ENCODE data around the gene HOXC4. TPM values are rescaled to one million over a fixed set of nuclear protein-coding genes. Genes with fewer than 3 reads are reported as not detected.
A peak's percentile ranks its signal among the peaks of the same experiment; 100 is the strongest.
"Not testable (repeated sequence)": the region's sequence is repeated elsewhere in the genome, so short reads cannot be mapped to it uniquely, and the experiment has no call there.

The HOXC4 gene
- total RNA-seq, 1 donor from 2014 or later: 0.89 TPM

DNA sequence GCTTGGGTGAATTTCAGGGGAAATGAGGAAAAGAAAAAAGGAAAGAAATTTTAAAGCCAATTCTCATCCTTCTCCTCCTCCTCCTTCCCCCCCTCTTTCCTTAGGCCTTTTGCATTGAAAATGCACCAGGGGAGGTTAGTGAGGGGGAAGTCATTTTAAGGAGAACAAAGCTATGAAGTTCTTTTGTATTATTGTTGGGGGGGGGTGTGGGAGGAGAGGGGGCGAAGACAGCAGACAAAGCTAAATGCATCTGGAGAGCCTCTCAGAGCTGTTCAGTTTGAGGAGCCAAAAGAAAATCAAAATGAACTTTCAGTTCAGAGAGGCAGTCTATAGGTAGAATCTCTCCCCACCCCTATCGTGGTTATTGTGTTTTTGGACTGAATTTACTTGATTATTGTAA, 1.9 kb downstream of the HOXC4 start:
- no peak for DNase-seq (ENCODE audit: low spot score)

DNA sequence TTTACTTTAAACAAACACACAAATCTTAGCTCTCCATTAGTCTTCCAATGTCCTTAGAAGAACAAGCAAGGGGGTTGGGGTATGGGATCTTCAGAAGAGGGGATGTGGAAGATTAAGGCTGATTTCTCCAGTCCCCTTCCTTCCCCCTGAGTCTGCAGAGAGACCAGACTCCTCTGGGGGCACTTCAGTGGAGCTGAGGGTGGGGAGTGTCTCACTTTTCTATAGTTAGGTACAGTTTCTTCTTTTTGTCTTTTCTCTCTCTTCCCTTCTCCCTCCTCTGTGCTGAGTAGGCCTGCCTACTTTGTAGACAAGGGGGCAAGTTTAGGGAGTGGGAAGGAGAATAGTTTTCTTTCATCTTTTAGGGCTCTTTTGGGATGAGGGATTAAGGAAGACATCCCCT, 2.5 kb downstream of the HOXC4 start:
- DNase-seq (ENCODE audit: low spot score): no peak

- DNase-seq (ENCODE audit: low spot score): no peak
Observed at GRCh38 chr12:54058128-54058768, 4.6 kb downstream of the HOXC4 start.

GRCh38 chr12:54059668-54060067, 6.0 kb downstream of the HOXC4 start:
- no peak for DNase-seq (ENCODE audit: low spot score)

- no peak for DNase-seq (ENCODE audit: low spot score)
Observed at GRCh38 chr12:54060174-54060974, 6.7 kb downstream of the HOXC4 start.

DNA sequence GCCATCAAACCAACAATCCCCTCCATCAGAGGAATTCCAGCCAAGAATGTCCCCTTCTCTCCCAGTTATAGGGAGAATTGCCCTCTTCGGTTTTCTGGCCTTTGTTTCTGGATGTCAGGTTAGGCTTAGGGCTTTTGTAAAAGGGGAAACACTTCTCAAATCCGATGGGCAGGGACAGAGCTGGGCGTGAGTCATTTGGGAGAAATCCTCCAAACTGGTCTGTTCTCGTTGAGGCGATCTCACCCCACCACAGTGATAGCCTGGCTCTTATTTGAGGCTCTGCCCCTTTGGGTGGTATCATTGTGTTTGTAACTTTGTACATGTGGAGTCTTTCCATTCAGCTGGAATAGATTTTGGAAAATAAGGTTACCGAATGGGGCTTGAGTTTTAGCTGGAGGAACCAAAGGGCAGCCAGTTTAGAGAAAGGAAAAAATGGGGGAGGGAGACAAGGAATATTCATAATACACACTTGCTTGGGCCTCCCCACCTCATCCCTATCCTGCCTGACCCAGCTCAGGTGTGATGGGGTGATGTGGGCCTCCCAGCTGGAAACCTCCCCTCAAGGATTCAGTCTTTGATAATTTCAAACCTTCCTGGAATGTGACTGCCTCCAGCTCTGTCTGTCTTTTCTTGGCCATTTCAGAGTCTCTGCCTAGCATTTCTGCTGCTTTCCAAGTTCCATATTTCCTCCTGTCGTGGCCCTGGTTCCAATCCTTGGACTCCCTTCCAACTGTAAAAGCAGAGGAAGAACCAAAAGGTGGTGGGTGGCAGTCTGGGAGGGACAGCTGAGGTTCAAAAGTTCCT, 7.5 kb downstream of the HOXC4 start:
- no peak for DNase-seq (ENCODE audit: low spot score)

GRCh38 chr12:54065677-54066076, 12.0 kb downstream of the HOXC4 start:
- no peak for DNase-seq (ENCODE audit: low spot score)

DNA sequence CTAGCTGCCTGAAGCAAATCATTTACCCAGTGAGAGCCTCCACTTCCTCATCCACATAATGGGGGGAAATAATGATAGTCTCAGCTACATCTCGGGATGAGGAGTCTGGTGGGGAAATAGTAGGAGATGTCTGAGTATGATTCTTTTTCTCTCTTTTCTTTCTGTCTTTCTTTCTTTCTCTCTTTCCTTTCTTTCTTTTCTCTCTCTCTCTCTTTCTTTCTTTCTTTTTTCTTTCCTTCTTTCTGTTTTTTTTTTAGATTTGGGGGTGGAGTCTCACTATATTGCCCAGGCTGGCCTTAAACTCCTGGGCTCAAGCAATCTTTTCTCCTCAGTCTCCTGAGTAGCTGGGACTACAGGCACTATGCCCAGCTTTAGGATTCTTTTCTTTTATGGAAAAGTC, 12.8 kb downstream of the HOXC4 start:
- no peak for DNase-seq (ENCODE audit: low spot score)

- DNase-seq (ENCODE audit: low spot score): no peak
Observed at GRCh38 chr12:54068418-54069070, 14.9 kb downstream of the HOXC4 start.

DNA sequence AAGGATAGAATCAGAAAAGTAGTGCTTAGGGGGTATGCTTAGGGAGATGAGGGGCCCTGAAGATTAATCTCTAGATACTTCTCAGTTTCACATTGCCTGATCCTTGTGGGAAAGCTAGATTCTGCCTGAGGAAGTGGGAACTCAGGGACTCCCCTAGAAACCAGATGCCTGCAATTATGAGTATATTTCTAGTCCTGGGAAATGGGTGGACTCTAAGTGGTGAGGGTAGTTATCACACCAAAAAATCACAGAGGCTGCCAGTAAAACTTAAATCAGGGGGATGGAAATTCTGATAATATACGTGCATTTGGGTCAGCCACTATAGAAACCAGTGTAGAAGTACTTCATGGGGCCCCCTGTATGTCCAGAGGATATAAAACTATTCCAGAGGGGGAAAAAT, 18.3 kb downstream of the HOXC4 start:
- no peak for DNase-seq (ENCODE audit: low spot score)

GRCh38 chr12:54074308-54074707, 20.7 kb downstream of the HOXC4 start:
- no peak for DNase-seq (ENCODE audit: low spot score)

GRCh38 chr12:54075409-54075808, 21.8 kb downstream of the HOXC4 start:
- no peak for DNase-seq (ENCODE audit: low spot score)

GRCh38 chr12:54075974-54076373, 22.3 kb downstream of the HOXC4 start:
- DNase-seq (ENCODE audit: low spot score): no peak

- DNase-seq (ENCODE audit: low spot score): not testable (repeated sequence)
Observed at GRCh38 chr12:54077843-54078242, 24.2 kb downstream of the HOXC4 start.

DNA sequence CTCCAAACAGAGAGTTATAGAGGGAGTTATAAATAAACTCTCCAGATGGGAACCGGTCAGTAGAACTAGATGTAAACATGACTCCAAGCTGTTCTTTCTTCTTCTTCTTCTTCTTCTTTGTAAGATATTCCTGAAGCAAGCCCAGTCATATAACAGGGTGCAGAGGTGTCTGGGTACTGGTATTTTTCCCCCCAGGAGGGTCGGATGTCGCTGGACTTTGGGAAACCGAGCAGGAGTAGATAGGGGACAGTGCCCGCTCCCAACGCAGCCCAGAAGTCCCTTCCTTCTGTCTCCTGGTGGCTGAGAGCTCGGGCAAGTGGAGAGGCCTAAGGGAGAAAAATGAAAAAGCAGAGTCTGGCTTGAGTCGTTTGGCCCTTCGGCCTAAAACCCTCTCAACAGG, 25.5 kb downstream of the HOXC4 start:
- DNase-seq (ENCODE audit: low spot score): not testable (repeated sequence)

DNA sequence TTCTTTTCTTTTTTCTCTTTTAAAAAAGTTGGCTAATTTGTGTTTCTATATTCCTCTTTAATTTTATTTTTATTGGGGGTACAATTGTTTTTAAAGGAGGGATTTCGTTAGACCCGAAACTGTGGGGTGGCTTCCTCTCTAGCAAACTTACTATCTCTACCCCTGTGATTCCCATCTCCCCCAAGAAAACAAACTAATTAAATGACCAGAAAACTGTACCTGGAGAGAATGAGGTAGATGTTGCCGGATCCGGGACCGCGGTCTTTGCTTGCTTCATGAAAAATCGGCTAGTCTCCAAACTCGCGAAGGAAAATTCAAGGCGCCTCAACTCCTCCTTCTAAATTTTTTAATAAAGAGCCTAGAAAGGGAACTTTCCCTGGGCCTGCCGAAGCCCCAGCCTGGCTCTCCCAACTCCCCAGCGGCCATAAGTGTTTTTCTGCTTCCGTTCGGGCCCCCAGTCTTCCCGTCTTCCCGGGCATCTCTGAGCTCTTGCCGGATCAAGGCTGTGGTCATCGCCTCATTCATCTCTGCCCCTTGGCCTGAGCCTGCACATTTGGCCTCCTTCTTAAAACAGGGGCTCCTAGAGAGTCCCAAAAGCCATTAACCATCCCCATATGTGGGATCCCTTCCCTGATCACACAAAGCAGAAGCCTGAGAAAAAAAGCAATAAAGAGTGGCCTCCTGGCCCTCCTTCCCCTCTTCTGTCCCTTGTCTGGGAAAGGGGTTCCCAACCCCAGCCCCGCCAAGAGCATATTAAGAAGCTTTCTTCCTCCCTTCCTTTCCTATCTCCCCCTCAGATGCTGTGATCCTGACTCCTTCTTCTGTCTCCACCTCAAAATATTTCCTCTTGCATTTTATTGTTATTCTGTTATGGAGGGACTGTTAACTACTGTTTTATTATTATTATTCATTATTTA, 26.6 kb downstream of the HOXC4 start:
- DNase-seq (ENCODE audit: low spot score): not testable (repeated sequence)

DNA sequence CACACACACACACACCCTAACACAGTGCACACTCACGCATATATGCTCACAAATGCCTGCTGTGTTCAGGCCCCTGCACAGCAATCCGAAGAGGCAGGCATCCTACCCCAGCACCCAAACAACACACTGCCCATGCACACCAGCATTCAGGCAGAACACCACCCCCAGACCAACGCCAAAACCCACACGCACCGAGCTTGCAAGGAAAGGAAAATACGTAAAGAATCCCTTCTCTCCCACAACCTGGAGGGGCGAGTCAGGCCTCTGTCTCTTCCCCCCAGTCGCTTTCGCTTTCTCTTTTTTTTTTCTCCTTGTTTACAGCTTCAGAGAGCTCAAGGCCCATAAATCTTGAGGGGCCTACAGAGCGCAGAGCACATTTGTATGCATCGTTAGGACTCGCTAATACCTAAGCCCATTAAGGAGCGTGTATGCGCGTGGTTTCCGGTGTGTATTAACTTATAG, 27.4 kb downstream of the HOXC4 start:
- not testable (repeated sequence) for DNase-seq (ENCODE audit: low spot score)

- not testable (repeated sequence) for DNase-seq (ENCODE audit: low spot score)
Observed at GRCh38 chr12:54081581-54082396, 28.2 kb downstream of the HOXC4 start.

GRCh38 chr12:54082397-54082892, 28.8 kb downstream of the HOXC4 start:
- peak; percentile 19 for DNase-seq (ENCODE audit: low spot score)

DNA sequence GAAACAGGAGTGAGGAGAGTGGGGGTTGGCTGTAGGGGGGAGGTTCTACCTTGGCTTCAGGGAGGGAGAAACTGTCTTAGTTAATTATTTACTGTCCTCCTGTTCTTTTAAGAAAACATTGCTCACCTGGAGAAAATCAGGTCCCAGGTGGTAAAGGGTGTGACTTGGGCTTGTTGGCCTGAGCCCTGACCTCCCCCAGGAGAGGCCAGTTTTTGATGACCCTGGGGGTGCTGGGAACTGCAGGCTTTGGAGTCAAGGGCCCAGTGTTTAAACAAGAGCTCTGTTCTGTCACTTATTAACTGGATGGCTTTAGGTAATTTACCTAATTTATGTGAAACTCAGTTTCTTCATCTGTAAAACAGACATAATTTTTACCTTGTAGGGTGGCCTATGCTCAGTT, 34.4 kb downstream of the HOXC4 start:
- DNase-seq (ENCODE audit: low spot score): not testable (repeated sequence)

All from mucosa of gallbladder (tissue), 1 donor.